ENCODE data around the gene COL5A2. TPM values are rescaled to one million over a fixed set of nuclear protein-coding genes. Genes with fewer than 3 reads are reported as not detected.

COL5A2 gene
- total RNA-seq, 1 donor from 2014 or later: 0.23 TPM

- Mint-ChIP-seq H3K4me1 (ENCODE audit: low read depth) (no peaks in the 10 kb centered on the region), H3K9me3 (no peaks in the 10 kb centered on the region), H3K27ac (no peak overlapping the region), H3K27me3 (ENCODE audit: low read depth) (no peaks in the 10 kb centered on the region), H3K4me3 (ENCODE audit: low read depth) (no peak overlapping the region), H3K36me3 (ENCODE audit: low read depth) (no peaks in the 10 kb centered on the region)
- DNase-seq (ENCODE audit: low spot score): no peak
- intact Hi-C loops (cut with micrococcal nuclease): no loop called here
Measured at GRCh38 chr2:189155795-189156194, 23.8 kb downstream of the COL5A2 start.

- Mint-ChIP-seq H3K36me3 (ENCODE audit: low read depth) (no peaks in the 10 kb centered on the region), H3K27me3 (ENCODE audit: low read depth) (no peaks in the 10 kb centered on the region), H3K27ac (no peak overlapping the region), H3K4me1 (ENCODE audit: low read depth) (no peaks in the 10 kb centered on the region), H3K4me3 (ENCODE audit: low read depth) (no peak overlapping the region), H3K9me3 (no peaks in the 10 kb centered on the region)
- intact Hi-C loops (cut with micrococcal nuclease): no loop called here
- DNase-seq (ENCODE audit: low spot score): no peak
Measured at GRCh38 chr2:189153619-189154018, 25.9 kb downstream of the COL5A2 start.

- Mint-ChIP-seq H3K4me1 (ENCODE audit: low read depth) (no peaks in the 10 kb centered on the region), H3K9me3 (no peaks in the 10 kb centered on the region), H3K27ac (no peak overlapping the region), H3K36me3 (ENCODE audit: low read depth) (no peaks in the 10 kb centered on the region), H3K27me3 (ENCODE audit: low read depth) (no peaks in the 10 kb centered on the region), H3K4me3 (ENCODE audit: low read depth) (no peak overlapping the region)
- intact Hi-C loops (cut with micrococcal nuclease): no loop called here
- no peak for DNase-seq (ENCODE audit: low spot score)
Measured at GRCh38 chr2:189152483-189152882, 27.1 kb downstream of the COL5A2 start.

- no peak overlapping the region for H3K27ac Mint-ChIP-seq
- no peaks in the 10 kb centered on the region for H3K27me3 Mint-ChIP-seq (ENCODE audit: low read depth)
- H3K4me1 Mint-ChIP-seq (ENCODE audit: low read depth): no peaks in the 10 kb centered on the region
- no peak overlapping the region for H3K4me3 Mint-ChIP-seq (ENCODE audit: low read depth)
- no peak for DNase-seq (ENCODE audit: low spot score)
- no peaks in the 10 kb centered on the region for H3K36me3 Mint-ChIP-seq (ENCODE audit: low read depth)
- H3K9me3 Mint-ChIP-seq: no peaks in the 10 kb centered on the region
- intact Hi-C loops (cut with micrococcal nuclease): no loop called here
Measured at GRCh38 chr2:189151906-189152305, 27.7 kb downstream of the COL5A2 start.

GRCh38 chr2:189150033-189150432 lies 29.5 kb downstream of the COL5A2 start:
- H3K27ac Mint-ChIP-seq: no peak overlapping the region
- H3K36me3 Mint-ChIP-seq (ENCODE audit: low read depth): no peaks in the 10 kb centered on the region
- no peaks in the 10 kb centered on the region for H3K27me3 Mint-ChIP-seq (ENCODE audit: low read depth)
- intact Hi-C loops (cut with micrococcal nuclease): no loop called here
- DNase-seq (ENCODE audit: low spot score): no peak
- H3K9me3 Mint-ChIP-seq: no peaks in the 10 kb centered on the region
- H3K4me1 Mint-ChIP-seq (ENCODE audit: low read depth): no peaks in the 10 kb centered on the region
- no peak overlapping the region for H3K4me3 Mint-ChIP-seq (ENCODE audit: low read depth)

GRCh38 chr2:189147989-189148388 lies 31.6 kb downstream of the COL5A2 start:
- Mint-ChIP-seq H3K27me3 (ENCODE audit: low read depth) (no peaks in the 10 kb centered on the region), H3K9me3 (no peaks in the 10 kb centered on the region), H3K36me3 (ENCODE audit: low read depth) (no peaks in the 10 kb centered on the region), H3K4me3 (ENCODE audit: low read depth) (no peak overlapping the region), H3K27ac (no peak overlapping the region), H3K4me1 (ENCODE audit: low read depth) (no peaks in the 10 kb centered on the region)
- DNase-seq (ENCODE audit: low spot score): no peak
- intact Hi-C loops (cut with micrococcal nuclease): no loop called here

GRCh38 chr2:189147361-189147760 lies 32.2 kb downstream of the COL5A2 start:
- intact Hi-C loops (cut with micrococcal nuclease): no loop called here

GRCh38 chr2:189146553-189146952 lies 33.0 kb downstream of the COL5A2 start:
- no peak overlapping the region for H3K27ac Mint-ChIP-seq
- intact Hi-C loops (cut with micrococcal nuclease): no loop called here
- H3K4me3 Mint-ChIP-seq (ENCODE audit: low read depth): no peak overlapping the region
- H3K9me3 Mint-ChIP-seq: no peaks in the 10 kb centered on the region
- DNase-seq (ENCODE audit: low spot score): no peak
- H3K27me3 Mint-ChIP-seq (ENCODE audit: low read depth): no peaks in the 10 kb centered on the region
- no peaks in the 10 kb centered on the region for H3K4me1 Mint-ChIP-seq (ENCODE audit: low read depth)
- H3K36me3 Mint-ChIP-seq (ENCODE audit: low read depth): no peaks in the 10 kb centered on the region

More at GRCh38 chr2:189147361-189147760, 32.2 kb downstream of the COL5A2 start:
- no peaks in the 10 kb centered on the region for H3K4me1 Mint-ChIP-seq (ENCODE audit: low read depth)
- DNase-seq (ENCODE audit: low spot score): no peak
- H3K27me3 Mint-ChIP-seq (ENCODE audit: low read depth): no peaks in the 10 kb centered on the region
- no peaks in the 10 kb centered on the region for H3K9me3 Mint-ChIP-seq
- H3K27ac Mint-ChIP-seq: no peak overlapping the region
- H3K4me3 Mint-ChIP-seq (ENCODE audit: low read depth): no peak overlapping the region
- H3K36me3 Mint-ChIP-seq (ENCODE audit: low read depth): no peaks in the 10 kb centered on the region

GRCh38 chr2:189144700-189145211 lies 34.8 kb downstream of the COL5A2 start:
- intact Hi-C loops (cut with micrococcal nuclease): no loop called here
- Mint-ChIP-seq H3K27ac (no peak overlapping the region), H3K4me1 (ENCODE audit: low read depth) (no peaks in the 10 kb centered on the region), H3K27me3 (ENCODE audit: low read depth) (no peaks in the 10 kb centered on the region), H3K4me3 (ENCODE audit: low read depth) (no peak overlapping the region), H3K36me3 (ENCODE audit: low read depth) (no peaks in the 10 kb centered on the region), H3K9me3 (no peaks in the 10 kb centered on the region)
- DNase-seq (ENCODE audit: low spot score): no peak

- no peak overlapping the region for H3K27ac Mint-ChIP-seq
- no peaks in the 10 kb centered on the region for H3K36me3 Mint-ChIP-seq (ENCODE audit: low read depth)
- H3K9me3 Mint-ChIP-seq: no peaks in the 10 kb centered on the region
- no peak overlapping the region for H3K4me3 Mint-ChIP-seq (ENCODE audit: low read depth)
- H3K27me3 Mint-ChIP-seq (ENCODE audit: low read depth): no peaks in the 10 kb centered on the region
- DNase-seq (ENCODE audit: low spot score): no peak
- intact Hi-C loops (cut with micrococcal nuclease): loop anchor here (1.0 kb wide), 3 partner anchors 144 to 268 kb away; no protein-coding TSS in a partner anchor
- no peaks in the 10 kb centered on the region for H3K4me1 Mint-ChIP-seq (ENCODE audit: low read depth)
Measured at GRCh38 chr2:189143925-189144324, 35.6 kb downstream of the COL5A2 start.

GRCh38 chr2:189142893-189143759 lies 36.4 kb downstream of the COL5A2 start:
- no peaks in the 10 kb centered on the region for H3K27me3 Mint-ChIP-seq (ENCODE audit: low read depth)
- peak; percentile 17 for DNase-seq (ENCODE audit: low spot score)
- H3K27ac Mint-ChIP-seq: no peak overlapping the region
- intact Hi-C loops (cut with micrococcal nuclease): loop anchor here (1.0 kb wide), 3 partner anchors 145 to 269 kb away; no protein-coding TSS in a partner anchor
- H3K4me1 Mint-ChIP-seq (ENCODE audit: low read depth): no peaks in the 10 kb centered on the region
- H3K9me3 Mint-ChIP-seq: no peaks in the 10 kb centered on the region
- H3K36me3 Mint-ChIP-seq (ENCODE audit: low read depth): no peaks in the 10 kb centered on the region
- no peak overlapping the region for H3K4me3 Mint-ChIP-seq (ENCODE audit: low read depth)

GRCh38 chr2:189138800-189139199 lies 40.8 kb downstream of the COL5A2 start:
- intact Hi-C loops (cut with micrococcal nuclease): no loop called here
- Mint-ChIP-seq H3K36me3 (ENCODE audit: low read depth) (no peaks in the 10 kb centered on the region), H3K9me3 (no peaks in the 10 kb centered on the region), H3K27me3 (ENCODE audit: low read depth) (no peaks in the 10 kb centered on the region), H3K4me1 (ENCODE audit: low read depth) (no peaks in the 10 kb centered on the region), H3K4me3 (ENCODE audit: low read depth) (no peak overlapping the region), H3K27ac (no peak overlapping the region)
- no peak for DNase-seq (ENCODE audit: low spot score)

- intact Hi-C loops (cut with micrococcal nuclease): no loop called here
- H3K9me3 Mint-ChIP-seq: no peaks in the 10 kb centered on the region
- no peak for DNase-seq (ENCODE audit: low spot score)
- no peak overlapping the region for H3K4me3 Mint-ChIP-seq (ENCODE audit: low read depth)
- no peaks in the 10 kb centered on the region for H3K27me3 Mint-ChIP-seq (ENCODE audit: low read depth)
- H3K27ac Mint-ChIP-seq: no peak overlapping the region
- no peaks in the 10 kb centered on the region for H3K4me1 Mint-ChIP-seq (ENCODE audit: low read depth)
- H3K36me3 Mint-ChIP-seq (ENCODE audit: low read depth): no peaks in the 10 kb centered on the region
Measured at GRCh38 chr2:189137519-189137918, 42.0 kb downstream of the COL5A2 start.
